WTC11 (cell line): Measurements from ENCODE around the gene GNAO1. TPM values are rescaled to one million over a fixed set of nuclear protein-coding genes. Genes with fewer than 3 reads are reported as not detected.

Source experiments
- ATAC-seq: fragments of 200-7000 bp; cut with Tn5 transposase; 2 replicates; pipeline ENCODE4 v1.10.0; 2021; ENCODE audit warnings: mild to moderate bottlenecking, moderate library complexity
- CTCF ChIA-PET: fragments of 300-600 bp; sonication (Branson Sonifier 250); formaldehyde crosslinking; loops from one replicate; lab custom pipeline; 2021; ENCODE audit warnings: antibody characterized with exemption; lab: Charles Lee
- POLR2A ChIA-PET: fragments of 350-600 bp; sonication (Branson Sonifier 250); formaldehyde crosslinking; loops from one replicate; lab custom pipeline; 2021; ENCODE audit warnings: antibody characterized with exemption; lab: Charles Lee
- DNase-seq: peaks from one replicate; pipeline ENCODE4 v3.0.0; 2021; ENCODE audit warnings: low spot score
- H3K27ac Mint-ChIP-seq: 2 replicates; pipeline ENCODE4 v1.8.0; 2021; ENCODE audit warnings: mixed read lengths
- H3K27me3 Mint-ChIP-seq: 2 replicates; pipeline ENCODE4 v1.8.0; 2021; ENCODE audit warnings: low read depth, mild to moderate bottlenecking, moderate library complexity, mixed read lengths
- H3K36me3 Mint-ChIP-seq: 2 replicates; pipeline ENCODE4 v1.8.0; 2021; ENCODE audit warnings: mixed read lengths
- H3K4me1 Mint-ChIP-seq: 2 replicates; pipeline ENCODE4 v1.8.0; 2022; ENCODE audit warnings: mixed read lengths
- H3K4me3 Mint-ChIP-seq: 2 replicates; pipeline ENCODE4 v1.8.0; 2021; ENCODE audit warnings: mild to moderate bottlenecking, moderate library complexity, mixed read lengths
- H3K9me3 Mint-ChIP-seq: 2 replicates; pipeline ENCODE4 v1.8.0; 2021; ENCODE audit warnings: mixed read lengths
- CDX4 ChIP-seq: fragments of 250-450 bp; sonication (Bioruptor Pico); IDR thresholded peaks from 2 replicates; pipeline ENCODE4 v1.9.0; 2021; ENCODE audit warnings: moderate library complexity, mild to moderate bottlenecking, inconsistent platforms, borderline replicate concordance
- FOXJ3 ChIP-seq: sonication (generic); formaldehyde crosslinking; IDR thresholded peaks from 2 replicates; pipeline ENCODE4 v1.9.0; 2021; ENCODE audit warnings: missing genetic modification reagents, mild to moderate bottlenecking, borderline replicate concordance
- FOXK1 ChIP-seq: sonication (generic); formaldehyde crosslinking; IDR thresholded peaks from 2 replicates; pipeline ENCODE4 v1.8.0; 2022; ENCODE audit warnings: mild to moderate bottlenecking, moderate library complexity, missing genetic modification reagents
- GABPB1 ChIP-seq: sonication (generic); formaldehyde crosslinking; IDR thresholded peaks from 2 replicates; pipeline ENCODE4 v1.8.1; 2023; ENCODE audit warnings: mild to moderate bottlenecking, missing genetic modification reagents
- GTF2I ChIP-seq: fragments of 250-450 bp; sonication (Bioruptor Pico); conservative IDR thresholded peaks from 2 replicates; pipeline ENCODE4 v1.4.0; 2021; ENCODE audit warnings: mild to moderate bottlenecking
- HMGA2 ChIP-seq: fragments of 250-450 bp; sonication (Bioruptor Pico); IDR thresholded peaks from 2 replicates; pipeline ENCODE4 v1.4.0; 2021; ENCODE audit warnings: mild to moderate bottlenecking, moderate library complexity
- HMGXB4 ChIP-seq: sonication (generic); formaldehyde crosslinking; IDR thresholded peaks from 2 replicates; pipeline ENCODE4 v1.8.1; 2023; ENCODE audit warnings: mild to moderate bottlenecking, moderate library complexity, missing genetic modification reagents
- JUN ChIP-seq: sonication (generic); formaldehyde crosslinking; IDR thresholded peaks from 2 replicates; pipeline ENCODE4 v1.8.0; 2023; ENCODE audit warnings: mild to moderate bottlenecking, missing genetic modification reagents
- KAT7 ChIP-seq: sonication (generic); formaldehyde crosslinking; IDR thresholded peaks from 2 replicates; pipeline ENCODE4 v1.8.1; 2023; ENCODE audit warnings: missing genetic modification reagents, mild to moderate bottlenecking, borderline replicate concordance
- NFYB ChIP-seq: sonication (generic); formaldehyde crosslinking; conservative IDR thresholded peaks from 2 replicates; pipeline ENCODE4 v1.8.0; 2022; ENCODE audit warnings: low read depth, missing genetic modification reagents
- PRRX2 ChIP-seq: fragments of 250-450 bp; sonication (Bioruptor Pico); IDR thresholded peaks from 2 replicates; pipeline ENCODE4 v1.8.0; 2021; ENCODE audit warnings: mild to moderate bottlenecking
- RORB ChIP-seq: fragments of 250-450 bp; sonication (Bioruptor Pico); IDR thresholded peaks from 2 replicates; pipeline ENCODE4 v1.9.0; 2021; ENCODE audit warnings: mild to moderate bottlenecking
- SMAD3 ChIP-seq: sonication (generic); formaldehyde crosslinking; IDR thresholded peaks from 2 replicates; pipeline ENCODE4 v1.8.0; 2022; ENCODE audit warnings: missing genetic modification reagents, mild to moderate bottlenecking, borderline replicate concordance
- STAT6 ChIP-seq: sonication (generic); formaldehyde crosslinking; conservative IDR thresholded peaks from 2 replicates; pipeline ENCODE4 v1.8.1; 2023; ENCODE audit warnings: mild to moderate bottlenecking, low read depth, missing genetic modification reagents, moderate library complexity
- TEAD1 ChIP-seq: sonication (generic); formaldehyde crosslinking; IDR thresholded peaks from 2 replicates; pipeline ENCODE4 v1.8.0; 2022; ENCODE audit warnings: mild to moderate bottlenecking, missing genetic modification reagents
- TP53 ChIP-seq: sonication (generic); formaldehyde crosslinking; IDR thresholded peaks from 2 replicates; pipeline ENCODE4 v1.8.1; 2023; ENCODE audit warnings: mild to moderate bottlenecking, missing genetic modification reagents
- ZBTB43 ChIP-seq: sonication (generic); formaldehyde crosslinking; IDR thresholded peaks from 2 replicates; pipeline ENCODE4 v1.8.1; 2023; ENCODE audit warnings: mild to moderate bottlenecking, missing genetic modification reagents
- ZNF232 ChIP-seq: sonication (generic); formaldehyde crosslinking; IDR thresholded peaks from 2 replicates; pipeline ENCODE4 v1.8.0; 2022; ENCODE audit warnings: mild to moderate bottlenecking, missing genetic modification reagents
- ZNF281 ChIP-seq: sonication (generic); formaldehyde crosslinking; IDR thresholded peaks from 2 replicates; pipeline ENCODE4 v1.8.0; 2023; ENCODE audit warnings: mild to moderate bottlenecking, missing genetic modification reagents
- ZNF423 ChIP-seq: fragments of 250-450 bp; sonication (Bioruptor Pico); IDR thresholded peaks from 2 replicates; pipeline ENCODE4 v2.1.2; 2022; ENCODE audit warnings: mild to moderate bottlenecking, moderate library complexity
- ZNF532 ChIP-seq: fragments of 250-450 bp; sonication (Bioruptor Pico); IDR thresholded peaks from 2 replicates; pipeline ENCODE4 v1.9.0; 2021; ENCODE audit warnings: mild to moderate bottlenecking, borderline replicate concordance
- total RNA-seq: library from RNA; stranded (reverse); gene quantifications from 3 replicates; pipeline ENCODE4 v1.2.3, GENCODE V29; 2021

The GNAO1 gene
- total RNA-seq, 1 experiment from 2014 or later, result 30.6 TPM

GRCh38 chr16:56331399-56331798, 140.1 kb downstream of the GNAO1 start:
- POLR2A ChIA-PET, result no interaction called here
- ATAC-seq (no peak), DNase-seq (no peak)
- CTCF ChIA-PET, result interaction anchor here (1.6 to 6.2 kb wide), 2 partner anchors 13 to 25 kb away, joined by 9 to 65 read pairs; no protein-coding TSS in a partner anchor
- no peaks in the 10 kb centered on the region for H3K9me3 Mint-ChIP-seq
- TF ChIP-seq TEAD1 (CRISPR knock-in tag) (no peak), GTF2I (CRISPR knock-in tag) (no peak), TP53 (no peak), FOXK1 (CRISPR knock-in tag) (no peak), HMGA2 (no peak), KAT7 (CRISPR knock-in tag) (no peak), PRRX2 (no peak), GABPB1 (CRISPR knock-in tag) (no peak), ZNF232 (CRISPR knock-in tag) (no peak), RORB (no peak), ZNF423 (CRISPR knock-in tag) (no peak), ZBTB43 (CRISPR knock-in tag) (no peak), SMAD3 (no peak), HMGXB4 (CRISPR knock-in tag) (no peak), NFYB (CRISPR knock-in tag) (no peak), CDX4 (CRISPR knock-in tag) (no peak)
- H3K4me1 Mint-ChIP-seq, result no peaks in the 10 kb centered on the region
- H3K4me3 Mint-ChIP-seq, result no peak overlapping the region
- no peaks in the 10 kb centered on the region for H3K36me3 Mint-ChIP-seq
- no peak overlapping the region for H3K27ac Mint-ChIP-seq
- no peaks in the 10 kb centered on the region for H3K27me3 Mint-ChIP-seq

- DNase-seq, result no peak
- H3K27ac Mint-ChIP-seq, result no peak overlapping the region
- POLR2A ChIA-PET, result no interaction called here
- TF ChIP-seq GABPB1 (CRISPR knock-in tag) (no peak), STAT6 (CRISPR knock-in tag) (no peak), ZNF532 (CRISPR knock-in tag) (no peak), ZNF423 (CRISPR knock-in tag) (no peak), FOXJ3 (CRISPR knock-in tag) (no peak), ZNF281 (no peak), JUN (no peak)
Observed at GRCh38 chr16:56331915-56332314, 140.6 kb downstream of the GNAO1 start.

More at GRCh38 chr16:56331915-56332314, 140.6 kb downstream of the GNAO1 start:
- Mint-ChIP-seq H3K9me3 (no peaks in the 10 kb centered on the region), H3K27me3 (no peaks in the 10 kb centered on the region), H3K4me1 (no peaks in the 10 kb centered on the region), H3K4me3 (no peak overlapping the region), H3K36me3 (no peaks in the 10 kb centered on the region)
- CTCF ChIA-PET, result interaction anchor here (0.6 to 6.2 kb wide), 5 partner anchors 10 to 1199 kb away, joined by 3 to 65 read pairs (median 3); no protein-coding TSS in a partner anchor
- ATAC-seq, result no peak
